Progenitor cell of endocrine pancreas (in vitro differentiated cells): ENCODE data around the gene ATPAF2. TPM values are rescaled to one million over a fixed set of nuclear protein-coding genes. Genes with fewer than 3 reads are reported as not detected.

Experiments used
- DNase-seq: peaks from one replicate; pipeline ENCODE4 v3.0.0; 2021; ENCODE audit warnings: low spot score; ENCODE audit not compliant: unreplicated experiment
- H3K27ac Mint-ChIP-seq: 2 replicates; pipeline ENCODE4 v1.8.0; 2021; ENCODE audit warnings: mild to moderate bottlenecking, moderate library complexity, mixed read lengths
- H3K27me3 Mint-ChIP-seq: 2 replicates; pipeline ENCODE4 v1.8.0; 2021; ENCODE audit warnings: mixed read lengths
- H3K36me3 Mint-ChIP-seq: 2 replicates; pipeline ENCODE4 v1.8.0; 2022; ENCODE audit warnings: mixed read lengths; ENCODE audit not compliant: insufficient read depth
- H3K4me1 Mint-ChIP-seq: 2 replicates; pipeline ENCODE4 v1.8.0; 2021; ENCODE audit warnings: low read depth, mixed read lengths
- H3K4me3 Mint-ChIP-seq: 2 replicates; pipeline ENCODE4 v1.8.0; 2021; ENCODE audit warnings: low read depth, mild to moderate bottlenecking, moderate library complexity, mixed read lengths
- H3K9me3 Mint-ChIP-seq: 2 replicates; pipeline ENCODE4 v1.8.0; 2021; ENCODE audit warnings: low read depth, mixed read lengths
- total RNA-seq: library from RNA; stranded (reverse); gene quantifications from 2 replicates; pipeline ENCODE4 v1.2.1, GENCODE V29; 2021
- TF ChIP-seq, protein P1 (sequence below): fragments of 200-600 bp; sonication (generic); IDR thresholded peaks from one replicate; pipeline ENCODE4 v1.5.0; 2021; ENCODE audit warnings: antibody characterized with exemption, mild to moderate bottlenecking; ENCODE audit not compliant: unreplicated experiment

The ATPAF2 gene
- total RNA-seq, 1 donor from 2014 or later, result 31.5 TPM

DNA sequence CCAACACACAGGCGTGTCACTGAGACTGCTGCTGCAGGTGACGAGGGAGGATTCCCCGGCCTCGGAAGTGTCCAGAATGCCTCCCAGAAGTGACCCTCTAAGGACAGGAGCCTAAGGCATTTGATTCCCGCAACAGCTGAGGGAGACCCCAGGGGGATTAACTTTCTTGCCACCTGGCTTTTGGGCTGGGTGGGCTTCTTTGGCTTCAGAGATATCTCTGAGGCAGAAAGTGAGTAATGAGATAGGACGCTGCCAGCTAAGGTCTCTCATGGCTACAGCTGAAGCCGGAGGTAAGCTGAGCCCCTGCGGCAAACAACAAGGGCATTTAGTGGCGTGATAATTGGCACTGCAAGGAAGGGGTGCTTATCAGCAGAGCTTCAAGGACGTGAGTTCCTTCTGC is 49.4 kb downstream of the ATPAF2 start:
- no peak overlapping the region for H3K4me3 Mint-ChIP-seq
- DNase-seq, result no peak
- H3K36me3 Mint-ChIP-seq, result no peaks in the 10 kb centered on the region
- TF ChIP-seq, protein P1, sequence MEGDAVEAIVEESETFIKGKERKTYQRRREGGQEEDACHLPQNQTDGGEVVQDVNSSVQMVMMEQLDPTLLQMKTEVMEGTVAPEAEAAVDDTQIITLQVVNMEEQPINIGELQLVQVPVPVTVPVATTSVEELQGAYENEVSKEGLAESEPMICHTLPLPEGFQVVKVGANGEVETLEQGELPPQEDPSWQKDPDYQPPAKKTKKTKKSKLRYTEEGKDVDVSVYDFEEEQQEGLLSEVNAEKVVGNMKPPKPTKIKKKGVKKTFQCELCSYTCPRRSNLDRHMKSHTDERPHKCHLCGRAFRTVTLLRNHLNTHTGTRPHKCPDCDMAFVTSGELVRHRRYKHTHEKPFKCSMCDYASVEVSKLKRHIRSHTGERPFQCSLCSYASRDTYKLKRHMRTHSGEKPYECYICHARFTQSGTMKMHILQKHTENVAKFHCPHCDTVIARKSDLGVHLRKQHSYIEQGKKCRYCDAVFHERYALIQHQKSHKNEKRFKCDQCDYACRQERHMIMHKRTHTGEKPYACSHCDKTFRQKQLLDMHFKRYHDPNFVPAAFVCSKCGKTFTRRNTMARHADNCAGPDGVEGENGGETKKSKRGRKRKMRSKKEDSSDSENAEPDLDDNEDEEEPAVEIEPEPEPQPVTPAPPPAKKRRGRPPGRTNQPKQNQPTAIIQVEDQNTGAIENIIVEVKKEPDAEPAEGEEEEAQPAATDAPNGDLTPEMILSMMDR, result no peak
- H3K9me3 Mint-ChIP-seq, result no peaks in the 10 kb centered on the region
- no peaks in the 10 kb centered on the region for H3K27me3 Mint-ChIP-seq
- peaks cover 2% of the 10 kb centered on the region for H3K4me1 Mint-ChIP-seq
- no peak overlapping the region for H3K27ac Mint-ChIP-seq

DNA sequence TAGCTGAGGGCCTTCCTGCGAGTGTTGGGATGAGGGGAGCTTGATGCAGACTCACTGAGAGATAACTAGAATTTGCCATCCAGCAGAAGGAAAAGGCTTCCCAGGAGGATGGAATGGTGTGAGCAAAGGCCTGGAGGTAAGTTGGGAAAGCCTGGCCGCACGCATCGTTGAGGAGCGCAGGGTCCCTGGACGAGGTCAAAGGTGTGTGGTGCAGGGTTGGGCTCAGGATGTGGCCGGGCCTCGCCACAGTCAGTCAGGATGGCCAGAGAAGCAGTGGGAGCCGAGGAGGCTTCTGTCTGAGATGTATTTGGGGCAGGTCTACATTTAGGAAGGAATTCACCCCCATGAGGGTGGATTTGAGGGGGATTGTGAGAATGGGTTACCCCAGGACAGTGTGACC is 49.9 kb downstream of the ATPAF2 start:
- DNase-seq, result no peak
- TF ChIP-seq, protein P1, result no peak
- Mint-ChIP-seq H3K27ac (no peak overlapping the region), H3K36me3 (no peaks in the 10 kb centered on the region), H3K9me3 (no peaks in the 10 kb centered on the region), H3K27me3 (no peaks in the 10 kb centered on the region), H3K4me1 (peaks cover 2% of the 10 kb centered on the region), H3K4me3 (no peak overlapping the region)

DNA sequence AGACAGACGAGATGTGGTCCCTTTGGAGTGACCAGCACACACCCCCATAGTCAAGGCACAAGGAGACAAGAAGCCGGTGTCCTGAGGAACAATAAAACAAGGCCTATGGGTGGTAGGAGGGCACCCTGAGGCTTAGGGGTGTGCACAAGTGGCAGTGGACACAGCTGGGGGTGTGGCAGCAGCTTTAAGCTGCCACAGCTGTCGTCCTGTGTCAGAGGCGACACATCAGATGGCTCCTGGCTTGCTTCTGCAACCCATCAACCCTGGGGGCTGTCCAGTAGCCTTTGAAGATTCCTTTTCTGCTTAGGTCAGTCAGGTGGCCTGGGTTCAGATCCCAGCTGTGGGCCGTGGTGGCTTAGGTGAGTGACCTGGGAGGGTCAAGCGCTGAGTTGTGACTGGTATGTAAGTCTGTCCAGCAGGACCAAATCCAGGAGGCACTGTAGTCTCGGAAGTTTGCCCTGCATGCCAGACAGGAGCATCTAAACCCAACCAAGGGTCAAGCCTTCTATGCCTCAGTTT is 50.5 kb downstream of the ATPAF2 start:
- peaks cover 2% of the 10 kb centered on the region for H3K4me1 Mint-ChIP-seq
- H3K27me3 Mint-ChIP-seq, result no peaks in the 10 kb centered on the region
- TF ChIP-seq, protein P1, result no peak
- no peaks in the 10 kb centered on the region for H3K9me3 Mint-ChIP-seq
- H3K27ac Mint-ChIP-seq, result no peak overlapping the region
- no peaks in the 10 kb centered on the region for H3K36me3 Mint-ChIP-seq
- no peak overlapping the region for H3K4me3 Mint-ChIP-seq
- DNase-seq, result no peak

DNA sequence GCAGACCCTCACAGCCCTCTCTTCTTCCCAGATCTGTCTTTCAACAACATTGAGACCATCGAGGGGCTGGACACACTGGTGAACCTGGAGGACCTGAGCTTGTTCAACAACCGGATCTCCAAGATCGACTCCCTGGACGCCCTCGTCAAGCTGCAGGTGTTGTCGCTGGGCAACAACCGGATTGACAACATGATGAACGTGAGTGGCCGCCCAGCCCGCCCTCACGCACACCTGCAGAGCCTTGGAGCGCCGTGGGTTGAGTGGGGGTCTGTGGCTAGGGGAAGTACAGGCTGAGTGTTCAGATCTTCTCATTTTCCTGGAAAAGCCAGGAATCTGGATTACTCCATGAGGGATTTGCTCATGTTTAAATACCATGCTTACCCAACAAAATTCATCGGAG is 51.1 kb downstream of the ATPAF2 start:
- Mint-ChIP-seq H3K36me3 (no peaks in the 10 kb centered on the region), H3K4me1 (peaks cover 2% of the 10 kb centered on the region), H3K9me3 (no peaks in the 10 kb centered on the region), H3K4me3 (no peak overlapping the region), H3K27me3 (no peaks in the 10 kb centered on the region), H3K27ac (no peak overlapping the region)
- TF ChIP-seq, protein P1, result no peak
- no peak for DNase-seq

DNA sequence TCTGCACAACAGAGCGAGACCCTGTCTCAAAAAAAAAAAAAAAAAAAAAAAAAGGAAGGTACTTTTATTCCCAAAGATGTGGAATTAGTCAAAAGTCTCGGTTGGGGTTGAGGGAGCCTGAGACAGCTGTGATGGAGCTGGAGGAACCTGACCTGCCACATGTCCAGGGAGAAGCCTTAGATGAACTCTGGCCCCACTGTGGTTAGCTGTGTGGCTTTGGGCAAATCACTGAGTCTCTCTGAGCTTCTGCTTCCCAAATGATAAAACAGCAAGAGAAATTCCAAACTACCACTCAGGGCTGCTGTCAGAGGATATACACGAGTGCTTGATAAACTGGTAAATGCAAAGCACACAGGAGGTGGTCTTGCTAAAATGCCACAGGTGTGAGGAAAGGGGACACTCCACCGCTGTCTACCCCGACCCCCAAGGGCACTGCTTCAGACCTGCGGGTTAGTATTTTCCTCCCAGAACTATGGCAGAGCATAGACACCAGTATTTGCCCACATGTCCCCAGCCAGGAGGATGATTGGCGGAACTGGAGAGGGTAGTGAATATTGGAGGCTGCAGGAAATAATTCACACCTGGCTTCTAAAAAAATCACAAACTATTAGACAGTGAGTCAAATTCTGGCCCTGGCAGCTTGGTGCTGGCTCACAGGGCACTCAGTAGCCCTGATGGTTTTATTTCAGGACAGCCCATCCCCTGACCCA is 51.6 kb downstream of the ATPAF2 start:
- Mint-ChIP-seq H3K36me3 (no peaks in the 10 kb centered on the region), H3K27me3 (no peaks in the 10 kb centered on the region), H3K9me3 (no peaks in the 10 kb centered on the region), H3K4me3 (no peak overlapping the region), H3K27ac (no peak overlapping the region), H3K4me1 (peaks cover 2% of the 10 kb centered on the region)
- no peak for DNase-seq
- TF ChIP-seq, protein P1, result no peak
